Lung (tissue), 12 donors: ENCODE data around the gene FAM13C. TPM values are rescaled to one million over a fixed set of nuclear protein-coding genes. Genes with fewer than 3 reads are reported as not detected.
A peak's percentile ranks its signal among the peaks of the same experiment; 100 is the strongest.

Experiments
- ATAC-seq: fragments of 200-7000 bp; cut with Tn5 transposase; one replicate; pipeline ENCODE4 v1.9.1; 2020; ENCODE audit warnings: moderate number of reproducible peaks; ENCODE audit not compliant: insufficient read depth, low FRiP score
- DNase-seq, 3 donors: peaks; one replicate each; pipeline ENCODE4 v3.0.0-alpha.2; 2013 to 2017
- H3K27ac ChIP-seq, 2 donors: one replicate each; pipeline ENCODE4 v1.5.1; 2013; ENCODE audit warnings: mild to moderate bottlenecking in 2 of 2, moderate library complexity in 2 of 2, control low read depth in 1 of 2, inconsistent platforms in 1 of 2, low read depth in 1 of 2, low read length in 1 of 2
- H3K27me3 ChIP-seq, 3 donors: one replicate each; pipeline ENCODE4 v1.5.1; 2013; ENCODE audit warnings: low read length in 2 of 3; ENCODE audit not compliant: control insufficient read depth in 3 of 3, insufficient read depth in 3 of 3
- H3K36me3 ChIP-seq, 4 donors: one replicate each; pipeline ENCODE4 v1.5.1; 2013; ENCODE audit warnings: low read length in 4 of 4, mild to moderate bottlenecking in 1 of 4, moderate library complexity in 1 of 4; ENCODE audit not compliant: control insufficient read depth in 4 of 4, insufficient read depth in 4 of 4
- H3K4me1 ChIP-seq, 5 donors: one replicate each; pipeline ENCODE4 v1.5.1; 2013; ENCODE audit warnings: low read length in 5 of 5, mild to moderate bottlenecking in 2 of 5, moderate library complexity in 1 of 5; ENCODE audit not compliant: control insufficient read depth in 5 of 5, insufficient read depth in 5 of 5
- H3K4me3 ChIP-seq: one replicate; pipeline ENCODE4 v1.5.1; 2013; ENCODE audit warnings: mild to moderate bottlenecking, control low read depth, moderate library complexity
- H3K9ac ChIP-seq, 2 donors: one replicate each; pipeline ENCODE4 v1.5.1; 2013; ENCODE audit warnings: low read length in 2 of 2, control low read depth in 1 of 2; ENCODE audit not compliant: insufficient read depth in 1 of 2
- H3K9me3 ChIP-seq, 4 donors: one replicate each; pipeline ENCODE4 v1.5.1; 2013; ENCODE audit warnings: low read length in 3 of 4, mild to moderate bottlenecking in 1 of 4, moderate library complexity in 1 of 4; ENCODE audit not compliant: control insufficient read depth in 4 of 4, insufficient read depth in 3 of 4
- CTCF ChIP-seq: IDR thresholded peaks from 2 replicates; pipeline ENCODE4 v1.5.1; 2012; ENCODE audit warnings: mild to moderate bottlenecking; ENCODE audit errors: control extremely low read depth, extremely low read depth
- WGBS, 2 donors: extraction: QIAGEN DNeasy Blood & Tissue Kit; methylation state at CpG; one replicate each; pipeline ENCODE4 v1.1.7; 2013; 5-methylcytosine and 5-hydroxymethylcytosine counted together
- polyA plus RNA-seq, 2 donors: library from polyadenylated mRNA; stranded (reverse); fragments of 200-250 nt; gene quantifications; one replicate each; pipeline ENCODE4 v1.2.1, GENCODE V29; 2013
- total RNA-seq, 2 donors: library from RNA; depleted of rRNA in 1 of 2; stranded (reverse); fragments of >200 nt in 1 of 2; gene quantifications; one replicate each; pipeline ENCODE4 v1.2.1, GENCODE V29; 2014 to 2021
- donor health status: control.
- donor health status: control.
- donor health status: Bipolar disorder and iron deficiency.
- donor health status: healthy.
- donor health status: DM: yes; HTN: yes; CAD: no.

FAM13C gene
- total and polyA plus RNA-seq, 4 donors, result 1.2 to 59.0 (median 6.2) TPM

GRCh38 chr10:59303018-59303417, 59.3 kb downstream of the FAM13C start:
- no peak overlapping the region for H3K4me3 ChIP-seq
- peak in 1 of 3 donors; percentile 20 for DNase-seq
- peaks cover 0 to 36% (median 7%) of the 10 kb centered on the region in 5 donors for H3K4me1 ChIP-seq
- WGBS, 2 donors, result 44 to 62% methylated on average over 1 of the region's 1 CpG
- H3K36me3 ChIP-seq, result peaks cover 0 to 2% (median under 1%) of the 10 kb centered on the region in 4 donors
- no peaks in the 10 kb centered on the region for H3K9me3 ChIP-seq
- no peak overlapping the region for H3K27ac ChIP-seq
- H3K27me3 ChIP-seq, result no peaks in the 10 kb centered on the region
- no peak overlapping the region for H3K9ac ChIP-seq
- no peak for TF ChIP-seq CTCF
- no peak for ATAC-seq

- 79 to 89% methylated on average over 4 of the region's 4 CpGs for WGBS, 2 donors
- H3K9ac ChIP-seq, result no peak overlapping the region
- H3K9me3 ChIP-seq, result no peaks in the 10 kb centered on the region
- H3K4me3 ChIP-seq, result no peak overlapping the region
- TF ChIP-seq CTCF, result no peak
- peak; percentile 56 to 91 (median 85) for DNase-seq
- ATAC-seq, result no peak
- H3K27ac ChIP-seq, result no peak overlapping the region
- H3K27me3 ChIP-seq, result no peaks in the 10 kb centered on the region
- H3K4me1 ChIP-seq, result peaks cover 0 to 36% (median 7%) of the 10 kb centered on the region in 5 donors
- peaks cover 0 to 2% (median under 1%) of the 10 kb centered on the region in 4 donors for H3K36me3 ChIP-seq
Observed at GRCh38 chr10:59302381-59302780, 60.0 kb downstream of the FAM13C start.

- 75 to 89% methylated on average over 6 of the region's 6 CpGs for WGBS, 2 donors
- no peak for TF ChIP-seq CTCF
- no peak overlapping the region for H3K4me3 ChIP-seq
- H3K27ac ChIP-seq, result no peak overlapping the region
- H3K36me3 ChIP-seq, result peaks cover 0 to 2% (median under 1%) of the 10 kb centered on the region in 4 donors
- H3K9me3 ChIP-seq, result no peaks in the 10 kb centered on the region
- no peak overlapping the region for H3K9ac ChIP-seq
- DNase-seq (peak; percentile 45 to 94 (median 93)), ATAC-seq (no peak)
- H3K27me3 ChIP-seq, result no peaks in the 10 kb centered on the region
- peaks cover 0 to 36% (median 7%) of the 10 kb centered on the region in 5 donors for H3K4me1 ChIP-seq
Observed at GRCh38 chr10:59301067-59301754, 61.1 kb downstream of the FAM13C start.
